K562 (cell line): ENCODE results near the gene UMODL1.

Experiments used
- BCLAF1 ChIP-seq, 2 experiments: fragments of 450-650 bp in 1 of 2; IDR thresholded peaks; 2 replicates each; pipeline ENCODE4 v1.6.1; 2011 to 2017; ENCODE audit warnings: low read depth in 2 of 2, antibody characterized with exemption in 1 of 2, borderline replicate concordance in 1 of 2, low read length in 1 of 2, mild to moderate bottlenecking in 1 of 2, mixed read lengths in 1 of 2; ENCODE audit not compliant: control insufficient read depth in 1 of 2
- KAT2B ChIP-seq: IDR thresholded peaks from one replicate; pipeline ENCODE4 v1.6.1; 2012; ENCODE audit warnings: low read depth, mild to moderate bottlenecking, control low read depth, inconsistent platforms, low read length, moderate library complexity
- POLR3A ChIP-seq: IDR thresholded peaks from 2 replicates; pipeline ENCODE4 v1.6.1; 2011; ENCODE audit warnings: borderline replicate concordance, mild to moderate bottlenecking, moderate library complexity; ENCODE audit not compliant: insufficient read length, insufficient read depth; ENCODE audit errors: extremely low read depth
- SP1 ChIP-seq: sonication (generic); formaldehyde crosslinking; IDR thresholded peaks from 2 replicates; pipeline ENCODE4 v1.8.1; 2022; ENCODE audit warnings: mild to moderate bottlenecking, missing genetic modification reagents

GRCh38 chr21:42110691-42111469 is 39.8 kb downstream of the UMODL1 start:
- TF ChIP-seq BCLAF1 (IDR thresholded peaks at IDR 0.05; ENCODE audit: borderline replicate concordance in 1 of 2, control insufficient read depth in 1 of 2, low read depth in 2 of 2, low read length in 1 of 2): no peak
- no peak for TF ChIP-seq POLR3A
- TF ChIP-seq SP1 (CRISPR knock-in tag): no peak
- no peak for TF ChIP-seq KAT2B
